HFFc6 (cell line): ENCODE measurements around the gene MGST3. TPM values are rescaled to one million over a fixed set of nuclear protein-coding genes. Genes with fewer than 3 reads are reported as not detected.
"Not testable (repeated sequence)": the region's sequence is repeated elsewhere in the genome, so short reads cannot be mapped to it uniquely, and the experiment has no call there.

ENCODE experiments used
- DNase-seq: peaks from one replicate; pipeline ENCODE4 v3.0.0-alpha.2; 2018
- H3K27ac Mint-ChIP-seq: 2 replicates; pipeline ENCODE4 v1.8.0; 2020; ENCODE audit warnings: mild to moderate bottlenecking, mixed read lengths
- H3K27me3 Mint-ChIP-seq: 2 replicates; pipeline ENCODE4 v1.8.0; 2021; ENCODE audit warnings: mild to moderate bottlenecking, moderate library complexity, mixed read lengths; ENCODE audit not compliant: insufficient read depth
- H3K36me3 Mint-ChIP-seq: 2 replicates; pipeline ENCODE4 v1.8.0; 2021; ENCODE audit warnings: low read depth, mixed read lengths
- H3K4me1 Mint-ChIP-seq: 2 replicates; pipeline ENCODE4 v1.8.0; 2020; ENCODE audit warnings: low read depth, mixed read lengths
- H3K4me3 Mint-ChIP-seq: 2 replicates; pipeline ENCODE4 v1.8.0; 2020; ENCODE audit warnings: mild to moderate bottlenecking, moderate library complexity, mixed read lengths
- H3K9me3 Mint-ChIP-seq: 2 replicates; pipeline ENCODE4 v1.8.0; 2020; ENCODE audit warnings: mild to moderate bottlenecking, mixed read lengths
- total RNA-seq, 6 experiments: library from RNA; stranded (reverse); fragmentation: NEBNext Ultra II Directional; extraction: Animal tissue kit (Norgen Biotek cat#: 25700); gene quantifications; 2 replicates in 1 of 6; 3 replicates in 5 of 6; pipeline ENCODE4 v1.2.3, GENCODE V29; 2021
- TF ChIP-seq, protein P1 (sequence below): fragments of 200-600 bp; sonication (generic); IDR thresholded peaks from 2 replicates; pipeline ENCODE4 v1.5.0; 2021; ENCODE audit warnings: antibody characterized with exemption, mild to moderate bottlenecking

Gene MGST3
- total RNA-seq, 6 experiments from 2014 or later: 183 to 203 (median 196) TPM

DNA sequence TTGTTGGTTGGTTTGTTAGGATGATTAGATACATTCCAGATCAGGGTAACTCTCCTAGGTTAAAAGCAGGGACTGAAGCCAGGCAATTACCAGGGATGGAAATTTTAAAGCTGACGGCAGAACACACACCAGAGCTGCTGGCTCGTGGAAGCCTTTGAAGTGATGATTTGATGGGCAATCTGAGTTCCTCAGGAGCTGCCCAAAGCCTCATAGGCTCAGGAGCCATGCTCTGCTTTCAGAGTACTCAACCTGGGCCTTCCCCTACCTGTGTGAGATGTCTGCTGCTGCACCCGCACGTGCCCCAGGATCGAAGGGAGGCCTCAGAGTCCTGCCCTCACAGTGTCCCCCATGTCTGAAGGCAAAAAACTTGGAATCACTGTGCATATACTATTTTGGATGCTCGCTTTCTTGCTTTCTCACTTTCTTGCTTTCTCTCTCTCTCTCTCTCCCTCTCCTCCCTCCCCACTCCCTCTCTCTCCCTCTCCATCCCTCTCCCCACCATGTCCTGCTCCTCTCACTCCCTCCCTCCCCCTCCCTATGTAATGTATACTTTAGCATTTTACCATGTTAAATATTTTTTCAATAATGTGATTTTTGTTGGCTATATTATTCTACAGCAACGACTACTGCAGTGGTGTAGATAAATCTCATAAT, 18.0 kb downstream of the MGST3 start:
- Mint-ChIP-seq H3K9me3 (no peaks in the 10 kb centered on the region), H3K27ac (no peak overlapping the region), H3K4me1 (peaks cover 33% of the 10 kb centered on the region), H3K36me3 (peaks cover 10% of the 10 kb centered on the region), H3K27me3 (peaks cover 1% of the 10 kb centered on the region), H3K4me3 (no peak overlapping the region)
- DNase-seq: no peak
- TF ChIP-seq, protein P1, sequence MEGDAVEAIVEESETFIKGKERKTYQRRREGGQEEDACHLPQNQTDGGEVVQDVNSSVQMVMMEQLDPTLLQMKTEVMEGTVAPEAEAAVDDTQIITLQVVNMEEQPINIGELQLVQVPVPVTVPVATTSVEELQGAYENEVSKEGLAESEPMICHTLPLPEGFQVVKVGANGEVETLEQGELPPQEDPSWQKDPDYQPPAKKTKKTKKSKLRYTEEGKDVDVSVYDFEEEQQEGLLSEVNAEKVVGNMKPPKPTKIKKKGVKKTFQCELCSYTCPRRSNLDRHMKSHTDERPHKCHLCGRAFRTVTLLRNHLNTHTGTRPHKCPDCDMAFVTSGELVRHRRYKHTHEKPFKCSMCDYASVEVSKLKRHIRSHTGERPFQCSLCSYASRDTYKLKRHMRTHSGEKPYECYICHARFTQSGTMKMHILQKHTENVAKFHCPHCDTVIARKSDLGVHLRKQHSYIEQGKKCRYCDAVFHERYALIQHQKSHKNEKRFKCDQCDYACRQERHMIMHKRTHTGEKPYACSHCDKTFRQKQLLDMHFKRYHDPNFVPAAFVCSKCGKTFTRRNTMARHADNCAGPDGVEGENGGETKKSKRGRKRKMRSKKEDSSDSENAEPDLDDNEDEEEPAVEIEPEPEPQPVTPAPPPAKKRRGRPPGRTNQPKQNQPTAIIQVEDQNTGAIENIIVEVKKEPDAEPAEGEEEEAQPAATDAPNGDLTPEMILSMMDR: no peak

DNA sequence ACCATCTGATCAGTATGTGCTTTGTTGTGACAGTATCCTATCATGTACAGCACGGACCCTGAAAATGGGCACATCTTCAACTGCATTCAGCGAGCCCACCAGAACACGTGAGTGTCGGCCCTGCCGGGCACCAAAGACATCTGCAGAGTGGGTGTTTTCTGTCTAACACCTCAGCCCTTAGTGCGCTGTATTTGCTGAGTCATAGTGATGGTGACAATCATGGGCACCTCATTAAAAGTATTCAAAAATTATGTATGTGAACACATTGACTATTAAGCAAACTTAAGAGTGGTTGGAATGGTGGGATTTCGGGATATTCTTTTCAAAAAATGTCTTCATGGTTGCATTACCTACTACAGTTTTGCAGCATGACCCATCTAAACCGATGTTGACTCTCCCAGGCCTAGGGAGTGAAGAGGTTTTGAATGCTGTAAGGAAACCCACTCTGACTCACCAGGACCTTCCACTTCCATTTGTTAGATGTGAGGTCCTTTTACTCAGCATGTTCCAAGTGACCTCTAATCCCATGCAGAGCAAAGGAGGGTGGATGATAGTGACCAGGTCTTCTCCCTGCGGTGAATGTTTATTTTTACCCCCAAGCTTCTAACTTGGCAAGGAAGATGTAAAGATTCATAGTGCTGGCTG, 20.1 kb downstream of the MGST3 start:
- no peak overlapping the region for H3K4me3 Mint-ChIP-seq
- H3K36me3 Mint-ChIP-seq: peaks cover 19% of the 10 kb centered on the region
- no peak overlapping the region for H3K27ac Mint-ChIP-seq
- peaks cover 1% of the 10 kb centered on the region for H3K27me3 Mint-ChIP-seq
- TF ChIP-seq, protein P1: no peak
- H3K4me1 Mint-ChIP-seq: peaks cover 18% of the 10 kb centered on the region; the same call in 1 of the 2 replicates
- no peaks in the 10 kb centered on the region for H3K9me3 Mint-ChIP-seq
- DNase-seq: no peak

DNA sequence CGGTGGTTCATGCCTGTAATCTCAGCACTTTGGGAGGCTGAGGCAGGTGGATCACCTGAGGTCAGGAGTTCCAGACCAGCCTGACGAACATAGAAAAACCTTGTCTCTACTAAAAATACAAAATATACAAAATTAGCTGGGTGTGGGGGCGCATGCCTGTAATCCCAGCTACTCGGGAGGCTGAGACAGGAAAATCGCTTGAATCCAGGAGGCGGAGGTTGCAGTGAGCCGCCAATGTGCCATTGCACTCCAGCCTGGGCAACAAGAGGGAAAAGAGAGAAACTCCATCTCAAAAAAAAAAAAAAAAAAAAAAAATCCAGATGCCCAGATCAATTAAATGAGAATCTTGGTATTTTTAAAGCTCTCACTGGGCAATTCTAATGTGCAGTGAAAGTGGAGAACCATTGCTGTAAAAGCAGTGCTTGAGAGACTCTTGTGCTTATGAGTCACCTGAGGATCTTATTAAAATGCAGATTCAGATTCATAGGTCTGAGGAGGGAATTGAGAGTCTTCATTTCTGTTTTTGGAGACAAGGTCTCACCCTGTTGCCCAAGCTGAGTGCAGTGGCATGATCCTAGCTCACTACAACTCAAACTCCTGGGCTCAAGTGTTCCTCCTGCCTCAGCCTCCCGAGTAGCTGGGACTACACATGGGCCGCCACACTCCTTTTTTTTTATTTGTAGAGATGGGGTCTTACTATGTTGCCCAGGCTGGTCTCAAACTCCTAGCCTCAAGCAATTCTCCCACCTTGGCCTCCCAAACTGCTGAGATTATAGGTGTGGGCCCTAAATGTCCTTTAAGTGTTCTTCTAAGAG, 27.9 kb downstream of the MGST3 start:
- Mint-ChIP-seq H3K4me1 (peaks cover 10% of the 10 kb centered on the region), H3K36me3 (peaks cover 23% of the 10 kb centered on the region)
- H3K27me3 Mint-ChIP-seq, DNase-seq, H3K27ac Mint-ChIP-seq, H3K4me3 Mint-ChIP-seq, H3K9me3 Mint-ChIP-seq: not testable (repeated sequence)

DNA sequence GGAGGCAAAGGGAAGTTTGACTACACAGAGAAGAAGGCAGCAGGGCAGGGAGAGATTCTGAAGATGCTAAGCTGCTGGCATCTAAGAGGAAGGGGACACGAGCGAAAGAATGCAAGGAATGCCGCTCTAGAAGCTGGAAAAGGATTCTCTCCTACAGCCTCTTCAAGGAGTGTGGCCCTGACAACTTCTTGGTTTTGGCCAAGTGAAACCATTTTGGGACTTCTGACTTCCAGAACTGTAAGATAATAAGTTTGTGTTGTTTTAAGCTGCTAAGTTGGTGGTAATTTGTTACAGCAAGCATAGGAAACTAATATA, 28.5 kb downstream of the MGST3 start:
- H3K36me3 Mint-ChIP-seq: peaks cover 18% of the 10 kb centered on the region
- H3K27ac Mint-ChIP-seq: no peak overlapping the region
- TF ChIP-seq, protein P1: no peak
- H3K4me3 Mint-ChIP-seq: no peak overlapping the region
- peaks cover 10% of the 10 kb centered on the region for H3K4me1 Mint-ChIP-seq
- DNase-seq: no peak
- H3K9me3 Mint-ChIP-seq: no peaks in the 10 kb centered on the region
- H3K27me3 Mint-ChIP-seq: peaks cover 3% of the 10 kb centered on the region; the same call in 1 of the 2 replicates

DNA sequence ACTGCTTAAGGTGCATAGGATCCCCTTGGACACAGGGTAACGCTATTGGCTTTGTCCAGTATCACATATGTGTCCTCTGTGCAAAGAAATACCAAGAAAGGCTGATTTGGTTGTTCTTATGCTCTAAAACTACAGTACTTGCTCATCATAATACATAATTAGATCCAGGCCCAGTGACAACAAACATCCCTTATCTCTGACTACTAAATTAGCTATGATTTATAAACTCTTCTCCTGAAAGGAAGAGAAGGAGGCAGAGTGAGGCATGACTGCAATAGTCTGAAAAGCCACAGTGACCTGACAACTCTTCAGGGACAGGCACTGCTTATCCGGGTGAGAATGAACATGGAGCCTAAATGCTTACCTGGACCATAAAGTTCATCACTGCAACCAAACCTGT, 30.7 kb downstream of the MGST3 start:
- Mint-ChIP-seq H3K36me3 (peaks cover 16% of the 10 kb centered on the region), H3K27me3 (peaks cover 3% of the 10 kb centered on the region; the same call in 1 of the 2 replicates), H3K4me3 (no peak overlapping the region), H3K9me3 (no peaks in the 10 kb centered on the region), H3K4me1 (peaks cover 20% of the 10 kb centered on the region), H3K27ac (peak overlapping the region; percentile 9; the same call in 1 of the 2 replicates)
- DNase-seq: no peak
- TF ChIP-seq, protein P1: no peak

DNA sequence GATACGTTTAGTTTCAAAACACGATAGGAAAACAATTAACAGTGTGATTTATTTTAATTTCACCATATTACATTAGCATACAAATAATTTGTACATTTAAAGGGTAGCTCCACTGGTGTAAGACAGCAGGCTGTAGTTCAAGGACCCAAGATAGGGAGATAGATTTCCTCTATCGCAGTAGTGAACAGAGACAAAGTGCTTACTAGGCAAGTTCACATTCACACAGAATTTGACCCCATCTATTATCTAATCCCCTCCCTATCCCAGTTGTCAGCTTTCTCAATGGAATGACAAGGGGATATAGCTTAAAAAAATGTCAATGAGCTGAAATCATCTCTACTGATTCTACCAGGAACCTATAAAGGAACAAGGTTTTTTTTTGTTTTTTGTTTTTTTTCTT, 31.2 kb downstream of the MGST3 start:
- Mint-ChIP-seq H3K4me3 (no peak overlapping the region), H3K9me3 (no peaks in the 10 kb centered on the region), H3K27ac (no peak overlapping the region), H3K4me1 (peaks cover 25% of the 10 kb centered on the region), H3K27me3 (no peaks in the 10 kb centered on the region), H3K36me3 (peaks cover 18% of the 10 kb centered on the region)
- TF ChIP-seq, protein P1: no peak
- DNase-seq: no peak
